Activated naive CD4-positive, alpha-beta T cell treated with anti-CD3 and anti-CD28 coated beads for 36 hours (primary cell): ENCODE data around the gene GRP. TPM values are rescaled to one million over a fixed set of nuclear protein-coding genes. Genes with fewer than 3 reads are reported as not detected.

Experiments used
- CTCF ChIA-PET: fragments of 350-600 bp; sonication (Branson Sonifier 250); formaldehyde crosslinking; loops from one replicate; lab custom pipeline; 2021; ENCODE audit warnings: antibody characterized with exemption; lab: Charles Lee
- DNase-seq: peaks from one replicate; pipeline ENCODE4 v3.0.0-alpha.2; 2020
- H3K27ac Mint-ChIP-seq: one replicate; pipeline ENCODE4 v1.8.0; 2021; ENCODE audit warnings: mild to moderate bottlenecking, mixed read lengths
- H3K27me3 Mint-ChIP-seq: one replicate; pipeline ENCODE4 v1.8.0; 2021; ENCODE audit warnings: low read depth, mixed read lengths
- H3K36me3 Mint-ChIP-seq: one replicate; pipeline ENCODE4 v1.8.0; 2021; ENCODE audit warnings: low read depth, mixed read lengths
- H3K4me1 Mint-ChIP-seq: one replicate; pipeline ENCODE4 v1.8.0; 2021; ENCODE audit warnings: low read depth, mixed read lengths
- H3K4me3 Mint-ChIP-seq: one replicate; pipeline ENCODE4 v1.8.0; 2021; ENCODE audit warnings: mild to moderate bottlenecking, moderate library complexity, mixed read lengths
- H3K9me3 Mint-ChIP-seq: one replicate; pipeline ENCODE4 v1.8.0; 2021; ENCODE audit warnings: mixed read lengths
- intact Hi-C: fragments of 100-400 bp; cut with micrococcal nuclease; formaldehyde crosslinking; loops from one replicate; pipeline ENCODE4 v1.15.1; 2023
- total RNA-seq, 2 experiments: library from RNA; stranded (reverse); gene quantifications; one replicate each; pipeline ENCODE4 v1.2.3, GENCODE V29; 2021

The GRP gene
- total RNA-seq, 2 experiments from 2014 or later: not detected

GRCh38 chr18:59264121-59264571 is 44.2 kb downstream of the GRP start:
- Mint-ChIP-seq H3K27me3 (peaks cover 76% of the 10 kb centered on the region), H3K4me1 (peaks cover 13% of the 10 kb centered on the region), H3K9me3 (no peaks in the 10 kb centered on the region), H3K4me3 (no peak overlapping the region), H3K36me3 (no peaks in the 10 kb centered on the region), H3K27ac (no peak overlapping the region)
- CTCF ChIA-PET: interaction anchor here (1.1 to 1.2 kb wide), 3 partner anchors 9 to 44 kb away, joined by 3 read pairs; partner anchors contain the start of gene RAX
- DNase-seq: no peak
- intact Hi-C loops: no loop called here

DNA sequence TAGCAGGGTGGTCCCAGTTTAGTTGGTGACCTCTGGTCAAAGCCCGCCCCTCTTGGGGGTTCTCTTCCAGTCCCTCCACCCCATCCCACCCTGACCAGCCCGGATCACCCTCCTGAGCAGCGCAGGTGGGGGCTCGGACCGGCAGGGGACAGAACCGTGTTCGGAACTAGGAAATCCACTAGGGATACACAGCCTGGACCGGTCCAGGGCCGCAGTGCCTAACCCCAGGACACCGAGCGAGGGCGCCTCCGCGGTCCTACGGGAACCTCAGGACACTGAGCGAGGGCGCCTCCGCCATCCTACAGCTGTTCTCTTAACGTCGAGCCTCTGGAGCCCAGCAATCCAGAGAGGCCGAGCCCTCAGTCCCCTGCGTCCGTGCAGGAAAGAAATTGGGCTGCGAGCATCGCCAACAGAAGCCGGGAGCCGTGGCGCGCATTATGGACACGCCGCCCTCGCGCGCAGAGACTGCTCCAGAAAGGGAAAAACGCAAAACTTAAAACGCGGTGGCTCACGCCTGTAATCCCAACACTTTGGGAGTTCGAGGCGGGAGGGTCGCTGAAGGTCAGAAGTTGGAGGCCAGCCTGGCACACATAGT is 44.8 kb downstream of the GRP start:
- no peaks in the 10 kb centered on the region for H3K36me3 Mint-ChIP-seq
- peaks cover 17% of the 10 kb centered on the region for H3K4me1 Mint-ChIP-seq
- peaks cover 74% of the 10 kb centered on the region for H3K27me3 Mint-ChIP-seq
- H3K27ac Mint-ChIP-seq: no peak overlapping the region
- intact Hi-C loops: loop anchor here (5.0 kb wide), 1 partner anchor 138 kb away; no protein-coding TSS in a partner anchor
- CTCF ChIA-PET: interaction anchor here (1.1 to 1.2 kb wide), 2 partner anchors 8 to 43 kb away, joined by 3 read pairs; partner anchors contain the start of gene RAX
- H3K4me3 Mint-ChIP-seq: peak overlapping the region; percentile 59
- DNase-seq: no peak
- no peaks in the 10 kb centered on the region for H3K9me3 Mint-ChIP-seq

GRCh38 chr18:59265246-59265973 is 45.5 kb downstream of the GRP start:
- CTCF ChIA-PET: interaction anchor here (1.2 kb wide), 1 partner anchor 137 kb away, joined by 5 read pairs; no protein-coding TSS in a partner anchor
- intact Hi-C loops: loop anchor here (5.0 kb wide), 1 partner anchor 137 kb away; no protein-coding TSS in a partner anchor
- Mint-ChIP-seq H3K4me3 (peak overlapping the region; percentile 59), H3K9me3 (no peaks in the 10 kb centered on the region), H3K27me3 (peaks cover 77% of the 10 kb centered on the region), H3K4me1 (peaks cover 18% of the 10 kb centered on the region), H3K27ac (no peak overlapping the region), H3K36me3 (no peaks in the 10 kb centered on the region)
- DNase-seq: peak; percentile 57

DNA sequence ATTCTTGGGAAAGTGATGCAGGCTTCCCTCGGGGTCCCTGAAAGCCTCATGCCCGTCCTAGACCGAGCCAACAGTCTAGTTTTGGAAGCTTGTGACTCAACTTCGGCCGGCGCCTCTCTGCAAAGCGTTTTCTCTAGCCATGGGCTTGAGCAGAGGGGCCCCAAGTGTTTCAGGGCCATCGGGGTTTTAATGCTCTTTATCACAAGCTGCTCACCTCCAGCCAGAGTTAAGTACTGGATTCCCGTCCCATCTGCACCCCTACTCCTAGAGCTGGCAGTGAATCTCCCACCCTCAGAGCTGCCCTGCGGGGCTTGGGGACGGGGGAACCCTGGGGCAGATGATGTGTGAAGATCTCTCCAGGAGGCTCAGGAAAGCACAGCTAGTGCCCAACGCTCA is 46.0 kb downstream of the GRP start:
- CTCF ChIA-PET: interaction anchor here (0.5 to 1.2 kb wide), 2 partner anchors 44 to 137 kb away, joined by 3 to 5 read pairs; no protein-coding TSS in a partner anchor
- intact Hi-C loops: loop anchor here (5.0 kb wide), 1 partner anchor 136 kb away; no protein-coding TSS in a partner anchor
- Mint-ChIP-seq H3K9me3 (no peaks in the 10 kb centered on the region), H3K36me3 (no peaks in the 10 kb centered on the region), H3K4me3 (no peak overlapping the region), H3K27me3 (peaks cover 78% of the 10 kb centered on the region), H3K27ac (no peak overlapping the region), H3K4me1 (peaks cover 18% of the 10 kb centered on the region)
- no peak for DNase-seq

DNA sequence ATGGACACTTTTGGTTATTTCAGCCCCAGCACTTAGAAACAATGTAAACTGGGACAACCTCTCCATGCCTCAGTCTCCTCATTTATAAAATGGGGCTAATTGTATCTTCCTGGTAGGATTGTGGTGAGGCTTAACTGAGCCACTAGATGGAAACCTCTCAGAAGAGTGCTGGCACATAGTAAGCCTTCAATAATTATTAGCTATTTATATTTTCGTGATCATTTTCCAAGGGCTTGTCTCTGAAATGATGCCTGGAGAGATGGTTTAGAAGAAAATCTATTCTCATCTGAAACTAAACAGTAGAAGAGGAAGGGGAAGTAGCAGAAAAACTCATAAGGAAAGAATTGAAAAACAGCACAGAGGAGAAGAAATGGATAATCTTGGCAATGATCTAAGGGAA is 46.5 kb downstream of the GRP start:
- H3K4me1 Mint-ChIP-seq: peaks cover 18% of the 10 kb centered on the region
- H3K27me3 Mint-ChIP-seq: peaks cover 83% of the 10 kb centered on the region
- H3K27ac Mint-ChIP-seq: no peak overlapping the region
- intact Hi-C loops: loop anchor here (5.0 kb wide), 1 partner anchor 136 kb away; no protein-coding TSS in a partner anchor
- no peak for DNase-seq
- no peaks in the 10 kb centered on the region for H3K36me3 Mint-ChIP-seq
- no peaks in the 10 kb centered on the region for H3K9me3 Mint-ChIP-seq
- CTCF ChIA-PET: interaction anchor here (0.5 to 1.8 kb wide), 4 partner anchors 13 to 136 kb away, joined by 3 to 6 read pairs (median 4); no protein-coding TSS in a partner anchor
- no peak overlapping the region for H3K4me3 Mint-ChIP-seq

- no peaks in the 10 kb centered on the region for H3K9me3 Mint-ChIP-seq
- H3K36me3 Mint-ChIP-seq: no peaks in the 10 kb centered on the region
- H3K27ac Mint-ChIP-seq: no peak overlapping the region
- H3K27me3 Mint-ChIP-seq: peaks cover 85% of the 10 kb centered on the region
- H3K4me3 Mint-ChIP-seq: no peak overlapping the region
- H3K4me1 Mint-ChIP-seq: peaks cover 23% of the 10 kb centered on the region
- DNase-seq: no peak
- CTCF ChIA-PET: interaction anchor here (0.9 to 1.8 kb wide), 5 partner anchors 9 to 136 kb away, joined by 3 to 6 read pairs (median 4); no protein-coding TSS in a partner anchor
- intact Hi-C loops: loop anchor here (5.0 kb wide), 1 partner anchor 135 kb away; no protein-coding TSS in a partner anchor
Observed at GRCh38 chr18:59266886-59267502, 47.0 kb downstream of the GRP start.

DNA sequence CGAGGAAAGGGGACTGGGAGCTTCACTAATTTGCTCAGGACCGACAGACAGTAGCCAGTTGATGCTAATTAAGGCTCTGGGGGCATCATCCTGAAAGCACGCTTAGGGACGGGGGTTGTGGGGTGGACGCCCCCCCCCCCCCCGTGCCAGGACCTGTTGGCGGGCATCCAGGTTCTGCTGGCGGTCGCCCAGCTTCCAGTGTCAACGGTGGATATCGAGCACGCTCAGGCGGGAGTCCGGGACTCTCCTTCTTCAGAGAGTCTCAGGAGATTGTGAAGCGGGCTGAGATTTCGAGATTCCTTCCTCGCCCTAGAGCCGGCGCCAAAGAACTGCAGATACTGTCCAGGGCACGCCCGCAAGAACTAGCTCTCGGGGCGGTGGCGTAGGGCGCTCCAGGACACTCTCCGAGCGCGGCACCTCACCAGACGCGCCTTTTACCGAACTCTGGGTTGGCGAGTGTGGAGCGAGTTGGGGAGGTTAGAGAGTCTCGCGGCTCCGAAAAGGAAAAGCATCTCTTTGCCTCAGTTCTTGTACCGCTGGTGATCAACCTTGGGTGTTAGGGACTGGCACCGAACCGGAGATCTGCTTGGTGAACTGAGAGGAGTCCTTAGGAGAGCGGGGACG is 47.7 kb downstream of the GRP start:
- no peak for DNase-seq
- H3K36me3 Mint-ChIP-seq: no peaks in the 10 kb centered on the region
- H3K9me3 Mint-ChIP-seq: no peaks in the 10 kb centered on the region
- peaks cover 85% of the 10 kb centered on the region for H3K27me3 Mint-ChIP-seq
- CTCF ChIA-PET: interaction anchor here (0.7 to 1.8 kb wide), 5 partner anchors 9 to 43 kb away, joined by 3 to 6 read pairs (median 4); no protein-coding TSS in a partner anchor
- no peak overlapping the region for H3K27ac Mint-ChIP-seq
- intact Hi-C loops: loop anchor here (5.0 kb wide), 1 partner anchor 135 kb away; no protein-coding TSS in a partner anchor
- peaks cover 24% of the 10 kb centered on the region for H3K4me1 Mint-ChIP-seq
- no peak overlapping the region for H3K4me3 Mint-ChIP-seq

DNA sequence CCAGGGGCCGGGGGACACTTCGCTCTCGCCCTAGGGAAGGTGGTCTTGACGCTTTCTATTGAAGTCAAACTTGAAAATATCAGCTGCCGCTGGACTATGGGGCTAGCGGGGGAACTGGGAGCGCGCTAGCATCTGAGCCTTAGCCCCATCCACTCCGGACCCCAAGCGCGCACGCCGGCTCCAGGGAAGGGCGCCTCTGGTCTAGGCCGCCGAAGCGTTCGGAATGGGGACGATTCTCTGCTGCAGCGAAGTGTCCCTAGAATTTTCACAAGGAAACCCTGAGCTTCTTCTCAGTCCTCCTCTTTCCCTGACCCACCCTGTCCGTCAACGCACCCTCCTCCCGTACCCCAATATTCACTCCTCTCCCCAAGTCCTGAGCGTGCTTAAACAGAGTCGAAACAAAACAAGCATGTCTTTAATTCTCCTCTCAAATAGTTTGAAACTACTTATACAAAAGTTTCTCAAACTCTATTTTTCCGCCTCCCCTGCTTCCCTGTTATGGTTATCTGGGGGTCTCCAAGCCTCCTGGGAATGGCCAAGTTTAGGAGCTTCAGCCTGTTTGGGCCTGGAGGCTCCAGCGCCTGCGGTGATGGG is 48.3 kb downstream of the GRP start:
- no peak for DNase-seq
- peaks cover 24% of the 10 kb centered on the region for H3K4me1 Mint-ChIP-seq

GRCh38 chr18:59268721-59269562 is 49.0 kb downstream of the GRP start:
- intact Hi-C loops: loop anchor here (1.0 to 5.0 kb wide), 3 partner anchors 133 to 488 kb away; no protein-coding TSS in a partner anchor
- CTCF ChIA-PET: interaction anchor here (0.6 to 1.8 kb wide), 6 partner anchors 17 to 662 kb away, joined by 3 to 6 read pairs (median 4); no protein-coding TSS in a partner anchor

More for the DNA sequence above, 48.3 kb downstream of the GRP start:
- Mint-ChIP-seq H3K9me3 (no peaks in the 10 kb centered on the region), H3K36me3 (no peaks in the 10 kb centered on the region), H3K4me3 (peak overlapping the region; percentile 39), H3K27ac (no peak overlapping the region), H3K27me3 (peaks cover 82% of the 10 kb centered on the region)
- CTCF ChIA-PET: interaction anchor here (0.7 to 1.8 kb wide), 3 partner anchors 11 to 42 kb away, joined by 3 to 6 read pairs (median 4); no protein-coding TSS in a partner anchor
- intact Hi-C loops: loop anchor here (5.0 kb wide), 1 partner anchor 134 kb away; no protein-coding TSS in a partner anchor

DNA sequence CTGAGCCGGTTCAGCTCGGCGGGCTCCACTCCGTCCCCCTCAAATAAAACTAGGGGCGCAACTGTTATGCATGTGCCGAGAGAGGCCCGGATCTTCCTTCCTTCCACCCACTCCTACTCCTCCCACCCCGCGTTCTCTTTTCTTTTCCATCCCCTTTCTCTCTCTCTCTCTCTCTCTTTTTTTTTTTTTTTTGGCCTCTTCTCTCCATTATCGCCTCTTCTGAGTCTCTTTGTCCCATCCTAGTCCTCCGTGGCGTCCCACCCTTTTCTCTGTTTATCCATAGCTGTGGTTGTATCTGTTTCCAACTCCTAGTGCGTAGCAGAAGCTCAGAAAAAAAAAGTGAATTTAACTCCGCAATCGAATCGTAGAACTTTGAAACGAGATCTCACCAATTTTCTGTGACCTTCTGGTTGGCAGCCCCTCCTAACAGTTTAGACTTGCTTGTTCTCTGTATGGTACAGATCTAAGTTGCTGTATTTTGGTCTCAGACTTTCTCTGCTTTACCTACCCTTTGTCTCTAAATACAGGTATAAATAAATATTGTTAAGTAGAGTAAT is 49.7 kb downstream of the GRP start:
- peak overlapping the region; percentile 36 for H3K4me3 Mint-ChIP-seq
- DNase-seq: no peak
- peaks cover 32% of the 10 kb centered on the region for H3K4me1 Mint-ChIP-seq
- no peak overlapping the region for H3K27ac Mint-ChIP-seq
- CTCF ChIA-PET: interaction anchor here (0.6 to 2.3 kb wide), 10 partner anchors 15 to 322 kb away, joined by 3 to 10 read pairs (median 4); no protein-coding TSS in a partner anchor
- H3K9me3 Mint-ChIP-seq: no peaks in the 10 kb centered on the region
- intact Hi-C loops: loop anchor here (1.0 to 10.0 kb wide), 6 partner anchors 133 to 1837 kb away; partner anchors contain the start of gene CCBE1
- no peaks in the 10 kb centered on the region for H3K36me3 Mint-ChIP-seq
- H3K27me3 Mint-ChIP-seq: peaks cover 83% of the 10 kb centered on the region

More at GRCh38 chr18:59268721-59269562, 49.0 kb downstream of the GRP start:
- Mint-ChIP-seq H3K27ac (no peak overlapping the region), H3K4me3 (peak overlapping the region; percentile 39), H3K27me3 (peaks cover 81% of the 10 kb centered on the region), H3K36me3 (no peaks in the 10 kb centered on the region), H3K4me1 (peaks cover 29% of the 10 kb centered on the region), H3K9me3 (no peaks in the 10 kb centered on the region)
- DNase-seq: peak; percentile 68
